ENCODE measurements around the gene TMEM131.
"Not testable (repeated sequence)": the region's sequence is repeated elsewhere in the genome, so short reads cannot be mapped to it uniquely, and the experiment has no call there.

TMEM131 gene

GRCh38 chr2:97845133-97845532, 150.6 kb downstream of the TMEM131 start:
- DNase-seq (ENCODE audit: low spot score), result no peak
- TF ChIP-seq CTCF (IDR thresholded peaks at IDR 0.05; ENCODE audit: extremely low read depth, insufficient read depth, missing control alignments), result no peak
- in situ Hi-C loops (cut with MboI; ENCODE audit: low pct_unique_long_range_greater_than_20kb, low sequenced_read_pairs, unreplicated experiment), result no loop called here

- TF ChIP-seq CTCF (IDR thresholded peaks at IDR 0.05; ENCODE audit: extremely low read depth, insufficient read depth, missing control alignments), result no peak
- DNase-seq (ENCODE audit: low spot score), result no peak
- in situ Hi-C loops (cut with MboI; ENCODE audit: low pct_unique_long_range_greater_than_20kb, low sequenced_read_pairs, unreplicated experiment), result no loop called here
Measured at GRCh38 chr2:97844311-97844859, 151.4 kb downstream of the TMEM131 start.

GRCh38 chr2:97840198-97840597, 155.6 kb downstream of the TMEM131 start:
- in situ Hi-C loops (cut with MboI; ENCODE audit: low pct_unique_long_range_greater_than_20kb, low sequenced_read_pairs, unreplicated experiment), result no loop called here
- DNase-seq (ENCODE audit: low spot score), result no peak
- TF ChIP-seq CTCF (IDR thresholded peaks at IDR 0.05; ENCODE audit: extremely low read depth, insufficient read depth, missing control alignments), result no peak

- no peak for DNase-seq (ENCODE audit: low spot score)
- in situ Hi-C loops (cut with MboI; ENCODE audit: low pct_unique_long_range_greater_than_20kb, low sequenced_read_pairs, unreplicated experiment), result no loop called here
- no peak for TF ChIP-seq CTCF (IDR thresholded peaks at IDR 0.05; ENCODE audit: extremely low read depth, insufficient read depth, missing control alignments)
Measured at GRCh38 chr2:97834610-97835009, 161.1 kb downstream of the TMEM131 start.

GRCh38 chr2:97831121-97831520, 164.6 kb downstream of the TMEM131 start:
- DNase-seq (ENCODE audit: low spot score), result no peak
- TF ChIP-seq CTCF (IDR thresholded peaks at IDR 0.05; ENCODE audit: extremely low read depth, insufficient read depth, missing control alignments), result no peak
- in situ Hi-C loops (cut with MboI; ENCODE audit: low pct_unique_long_range_greater_than_20kb, low sequenced_read_pairs, unreplicated experiment), result no loop called here

GRCh38 chr2:97829255-97829654, 166.5 kb downstream of the TMEM131 start:
- DNase-seq (ENCODE audit: low spot score); in situ Hi-C loops (cut with MboI; ENCODE audit: low pct_unique_long_range_greater_than_20kb, low sequenced_read_pairs, unreplicated experiment): not testable (repeated sequence)

- in situ Hi-C loops (cut with MboI; ENCODE audit: low pct_unique_long_range_greater_than_20kb, low sequenced_read_pairs, unreplicated experiment), result not testable (repeated sequence)
Measured at GRCh38 chr2:97827013-97827412, 168.7 kb downstream of the TMEM131 start.

GRCh38 chr2:97826266-97826847, 169.4 kb downstream of the TMEM131 start:
- in situ Hi-C loops (cut with MboI; ENCODE audit: low pct_unique_long_range_greater_than_20kb, low sequenced_read_pairs, unreplicated experiment); DNase-seq (ENCODE audit: low spot score): not testable (repeated sequence)

More at GRCh38 chr2:97827013-97827412, 168.7 kb downstream of the TMEM131 start:
- not testable (repeated sequence) for DNase-seq (ENCODE audit: low spot score)

GRCh38 chr2:97824011-97824410, 171.7 kb downstream of the TMEM131 start:
- DNase-seq (ENCODE audit: low spot score), result not testable (repeated sequence)
- in situ Hi-C loops (cut with MboI; ENCODE audit: low pct_unique_long_range_greater_than_20kb, low sequenced_read_pairs, unreplicated experiment), result loop anchor here (25.0 kb wide), 1 partner anchor 563 kb away; no protein-coding TSS in a partner anchor

GRCh38 chr2:97821862-97822261, 173.9 kb downstream of the TMEM131 start:
- in situ Hi-C loops (cut with MboI; ENCODE audit: low pct_unique_long_range_greater_than_20kb, low sequenced_read_pairs, unreplicated experiment), result loop anchor here (25.0 kb wide), 1 partner anchor 565 kb away; no protein-coding TSS in a partner anchor
- not testable (repeated sequence) for DNase-seq (ENCODE audit: low spot score)

Measured in GM13977 (cell line).